ENCODE results near the gene FLT3.

FLT3 gene

GRCh38 chr13:27954406-27954851 lies 145.9 kb downstream of the FLT3 start:
- H3K9me3 ChIP-seq (ENCODE audit: control insufficient read depth, low read length) = no peaks in the 10 kb centered on the region
- peaks cover 27% of the 10 kb centered on the region for H3K27me3 ChIP-seq (ENCODE audit: control insufficient read depth, insufficient read depth, low read length)
- H3K4me3 ChIP-seq (ENCODE audit: low read length) = peak overlapping the region; percentile 60
- peak overlapping the region; percentile 93 for H3K9ac ChIP-seq (ENCODE audit: low read length)
- H3K4me1 ChIP-seq (ENCODE audit: control insufficient read depth, insufficient read depth, low read length) = peaks cover 37% of the 10 kb centered on the region
- no peaks in the 10 kb centered on the region for H3K36me3 ChIP-seq (ENCODE audit: control insufficient read depth, insufficient read depth, low read length)

GRCh38 chr13:27953676-27954405 lies 146.5 kb downstream of the FLT3 start:
- no peaks in the 10 kb centered on the region for H3K36me3 ChIP-seq (ENCODE audit: control insufficient read depth, insufficient read depth, low read length)
- peaks cover 35% of the 10 kb centered on the region for H3K4me1 ChIP-seq (ENCODE audit: control insufficient read depth, insufficient read depth, low read length)
- peak overlapping the region; percentile 60 for H3K4me3 ChIP-seq (ENCODE audit: low read length)
- peaks cover 25% of the 10 kb centered on the region for H3K27me3 ChIP-seq (ENCODE audit: control insufficient read depth, insufficient read depth, low read length)
- H3K9me3 ChIP-seq (ENCODE audit: control insufficient read depth, low read length) = no peaks in the 10 kb centered on the region
- H3K9ac ChIP-seq (ENCODE audit: low read length) = peak overlapping the region; percentile 93
